Epithelial cell of esophagus (primary cell): ENCODE data around the gene TPCN2.

ENCODE experiments used
- DNase-seq: peaks from one replicate; pipeline ENCODE4 v3.0.0; 2010; ENCODE audit warnings: low read depth
- H3K4me3 ChIP-seq: 2 replicates; pipeline ENCODE4 v1.5.1; 2011; ENCODE audit warnings: mild to moderate bottlenecking, low read length, control low read depth
- TF ChIP-seq, protein P1 (sequence below): IDR thresholded peaks from 2 replicates; pipeline ENCODE4 v1.5.1; 2011; ENCODE audit warnings: low read depth, mild to moderate bottlenecking, low read length, control low read depth, inconsistent platforms; ENCODE audit not compliant: insufficient read depth; ENCODE audit errors: missing control alignments

TPCN2 gene

DNA sequence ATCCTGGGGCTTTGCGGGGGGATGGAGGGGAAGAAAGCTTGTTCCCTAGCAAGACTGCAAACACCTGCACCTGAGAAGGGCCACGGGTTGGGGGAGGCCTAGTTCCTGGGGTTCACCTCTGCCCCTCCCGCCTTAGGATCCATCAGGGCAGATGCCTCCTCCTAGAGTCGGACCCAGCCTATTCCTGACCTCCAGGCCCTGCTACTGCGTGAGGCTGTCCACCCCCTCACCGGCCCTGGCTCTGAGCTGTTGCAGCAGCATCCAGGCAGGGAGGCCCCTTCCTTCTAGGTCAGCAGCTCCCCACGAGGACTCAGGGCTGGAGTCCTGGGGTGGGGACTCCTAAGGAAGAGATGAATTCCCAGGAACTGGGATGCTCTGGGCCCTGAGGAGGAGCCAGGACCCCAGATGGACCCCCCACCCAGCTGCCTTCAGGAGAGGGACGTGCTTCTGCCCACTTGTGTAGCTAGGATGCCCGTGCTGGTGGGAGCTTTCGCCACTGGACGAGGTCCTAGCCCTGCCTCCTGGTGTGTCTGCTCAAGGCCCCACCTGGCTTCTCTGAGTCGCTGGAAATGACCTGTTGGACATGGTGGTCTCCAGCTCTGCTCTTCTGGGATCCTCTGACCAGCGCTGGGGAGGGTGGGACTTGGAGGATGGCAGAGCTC is 46.0 kb upstream of the TPCN2 start:
- DNase-seq, result no peak
- TF ChIP-seq, protein P1, sequence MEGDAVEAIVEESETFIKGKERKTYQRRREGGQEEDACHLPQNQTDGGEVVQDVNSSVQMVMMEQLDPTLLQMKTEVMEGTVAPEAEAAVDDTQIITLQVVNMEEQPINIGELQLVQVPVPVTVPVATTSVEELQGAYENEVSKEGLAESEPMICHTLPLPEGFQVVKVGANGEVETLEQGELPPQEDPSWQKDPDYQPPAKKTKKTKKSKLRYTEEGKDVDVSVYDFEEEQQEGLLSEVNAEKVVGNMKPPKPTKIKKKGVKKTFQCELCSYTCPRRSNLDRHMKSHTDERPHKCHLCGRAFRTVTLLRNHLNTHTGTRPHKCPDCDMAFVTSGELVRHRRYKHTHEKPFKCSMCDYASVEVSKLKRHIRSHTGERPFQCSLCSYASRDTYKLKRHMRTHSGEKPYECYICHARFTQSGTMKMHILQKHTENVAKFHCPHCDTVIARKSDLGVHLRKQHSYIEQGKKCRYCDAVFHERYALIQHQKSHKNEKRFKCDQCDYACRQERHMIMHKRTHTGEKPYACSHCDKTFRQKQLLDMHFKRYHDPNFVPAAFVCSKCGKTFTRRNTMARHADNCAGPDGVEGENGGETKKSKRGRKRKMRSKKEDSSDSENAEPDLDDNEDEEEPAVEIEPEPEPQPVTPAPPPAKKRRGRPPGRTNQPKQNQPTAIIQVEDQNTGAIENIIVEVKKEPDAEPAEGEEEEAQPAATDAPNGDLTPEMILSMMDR, result no peak
- no peak overlapping the region for H3K4me3 ChIP-seq

DNA sequence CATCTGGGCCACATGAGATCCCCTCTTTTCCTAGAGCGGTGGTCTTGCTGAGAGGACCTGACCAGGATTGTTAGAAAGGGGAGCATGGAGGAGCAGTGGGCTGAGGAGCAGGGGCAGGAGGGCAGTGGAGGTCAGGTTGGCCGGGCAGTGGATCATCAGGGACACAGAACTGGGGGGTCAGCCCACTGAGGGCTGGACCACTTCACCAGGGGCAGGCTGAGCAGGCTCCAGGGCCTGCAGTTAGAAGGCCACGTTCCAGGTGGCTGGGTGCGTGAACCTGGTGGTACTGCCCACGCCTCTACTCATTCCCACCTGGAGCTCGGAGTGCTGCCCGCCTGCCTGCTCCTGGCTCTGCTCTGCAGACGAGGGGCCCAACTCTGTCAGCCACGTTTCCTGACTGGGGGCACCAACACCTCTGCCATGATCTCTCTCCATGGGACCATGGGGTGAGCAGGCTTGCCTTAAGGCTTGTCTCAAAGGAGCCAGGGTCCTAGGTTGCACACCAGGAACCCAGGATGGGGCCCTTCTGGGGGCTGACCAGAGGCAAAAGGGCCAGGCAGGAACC is 45.3 kb upstream of the TPCN2 start:
- DNase-seq, result no peak
- no peak overlapping the region for H3K4me3 ChIP-seq
- TF ChIP-seq, protein P1, result no peak

DNA sequence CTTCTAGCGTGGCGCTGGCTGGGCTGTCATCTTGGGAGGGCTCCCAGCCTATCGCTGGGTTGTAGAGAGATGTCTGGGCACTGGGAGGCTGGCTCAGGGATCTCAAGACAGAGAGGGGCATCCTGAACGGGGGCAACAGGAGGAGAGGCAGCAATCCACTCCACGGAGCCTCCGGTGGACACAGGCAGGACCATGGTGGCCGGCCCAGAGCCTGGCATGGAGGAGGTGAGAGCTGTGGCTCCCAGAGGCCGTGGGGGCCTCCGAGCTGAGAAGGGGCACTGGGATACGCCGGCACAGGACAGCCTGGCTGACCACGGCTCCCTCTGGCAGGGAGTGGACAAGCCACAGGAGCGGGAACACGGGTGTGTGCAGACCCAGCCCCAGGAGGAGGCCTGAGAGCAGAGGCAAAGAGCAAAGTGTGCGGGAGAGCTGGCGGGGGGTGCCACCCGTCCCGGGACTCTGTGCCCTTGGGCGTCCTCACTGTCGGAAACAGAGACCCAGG is 44.8 kb upstream of the TPCN2 start:
- TF ChIP-seq, protein P1, result no peak
- no peak overlapping the region for H3K4me3 ChIP-seq
- no peak for DNase-seq

DNA sequence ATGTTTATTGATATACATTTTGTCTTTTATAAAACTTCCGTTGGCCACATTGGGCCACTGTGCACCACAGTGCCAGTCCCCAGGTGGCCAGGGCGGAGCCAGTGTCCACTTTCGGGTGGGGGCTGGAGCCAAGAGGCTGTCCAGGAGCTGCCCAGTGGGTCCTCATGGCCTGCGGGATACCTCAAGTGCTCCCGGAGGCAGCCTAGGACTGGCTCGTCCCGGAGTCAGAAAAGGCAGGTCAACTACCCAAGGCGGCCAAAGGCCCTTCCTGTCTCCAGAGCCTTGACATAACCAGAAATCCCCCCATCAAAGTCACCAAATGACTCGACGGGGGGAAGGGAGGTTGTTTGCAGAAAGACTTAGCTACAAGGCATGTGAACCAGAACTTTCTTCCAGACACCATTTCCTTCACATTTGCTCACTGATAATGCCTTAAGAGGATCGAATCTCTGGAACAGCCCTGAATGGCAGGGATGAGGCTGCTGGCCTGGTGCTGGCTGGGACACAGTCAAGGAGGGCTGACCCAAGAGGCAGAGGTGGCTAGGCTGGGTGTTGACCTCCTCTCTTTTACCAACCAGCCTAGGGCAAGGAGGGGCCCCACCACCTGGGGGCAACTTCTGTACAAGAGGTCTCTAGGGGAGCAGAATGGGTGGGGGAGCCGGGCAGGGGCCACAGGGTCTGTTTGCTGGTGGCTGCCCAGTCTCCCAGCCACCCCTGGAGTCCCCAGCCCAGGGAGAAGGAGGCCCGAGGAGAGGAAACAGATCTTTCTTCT is 44.1 kb upstream of the TPCN2 start:
- DNase-seq, result no peak
- TF ChIP-seq, protein P1, result no peak
- no peak overlapping the region for H3K4me3 ChIP-seq

GRCh38 chr11:69005183-69005630 is 43.5 kb upstream of the TPCN2 start:
- TF ChIP-seq, protein P1, result no peak
- no peak overlapping the region for H3K4me3 ChIP-seq
- DNase-seq, result no peak

DNA sequence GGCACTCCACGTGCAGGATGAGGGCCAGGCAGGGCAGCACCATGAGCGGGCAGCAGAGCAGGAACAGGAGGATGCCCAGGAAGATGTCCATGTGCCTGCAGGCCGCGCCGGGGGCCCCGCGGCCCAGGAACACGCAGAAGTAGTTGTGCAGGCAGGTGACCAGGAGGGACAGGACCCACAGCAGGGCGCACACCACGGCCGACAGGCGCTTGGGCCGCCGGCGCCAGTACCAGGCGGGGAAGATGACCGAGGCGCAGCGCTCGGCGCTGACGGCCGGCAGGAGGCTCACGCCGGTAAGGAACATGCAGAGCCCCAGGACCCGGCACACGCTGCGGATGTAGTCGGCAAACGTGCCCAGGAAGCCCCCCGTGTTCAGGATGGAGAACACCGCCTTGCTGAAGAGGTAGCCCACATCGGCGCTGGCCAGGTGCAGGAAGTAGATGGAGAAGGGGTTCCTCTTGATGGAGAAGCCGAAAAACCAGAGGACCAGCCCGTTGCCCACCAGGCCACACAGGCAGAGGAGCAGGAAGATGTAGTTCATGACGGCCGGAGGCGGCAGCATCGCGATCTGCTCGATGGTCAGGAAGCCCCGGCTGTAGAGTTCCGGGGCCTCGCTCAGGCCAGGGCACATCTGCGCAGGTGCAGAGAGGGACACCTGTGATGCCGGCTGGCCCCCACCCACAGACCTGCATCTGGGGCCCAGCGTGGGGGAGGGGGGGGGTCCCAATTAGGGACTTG is 42.9 kb upstream of the TPCN2 start:
- no peak overlapping the region for H3K4me3 ChIP-seq
- TF ChIP-seq, protein P1, result no peak
- no peak for DNase-seq
